ENCODE data around the gene LIN7C. TPM values are rescaled to one million over a fixed set of nuclear protein-coding genes. Genes with fewer than 3 reads are reported as not detected.

Gene LIN7C
- total and polyA plus RNA-seq, 2 of the 8 experiments (the other 6 are each of a cell fraction or from before 2014, with no cell fraction given), result 10.5 to 42.7 TPM

GRCh38 chr11:27471589-27472397 lies 34.8 kb downstream of the LIN7C start:
- Histone ChIP-seq H2AFZ (ENCODE audit: low read length) (no peak overlapping the region), H3K4me2 (ENCODE audit: insufficient read depth in 1 of 2, low read depth in 2 of 2, low read length in 2 of 2) (peak overlapping the region; percentile 82 to 95), H3K23me2 (ENCODE audit: low read depth, low read length) (peaks cover 12% of the 10 kb centered on the region; the same call in 1 of the 2 replicates), H3K79me2 (ENCODE audit: control insufficient read depth in 1 of 2, insufficient read depth in 2 of 2, low read length in 2 of 2) (peaks cover 44 to 52% of the 10 kb centered on the region in 2 experiments), H3K4ac (replicated peaks; ENCODE audit: insufficient read length, low read depth, low read length) (peak overlapping the region; percentile 24), H3K18ac (ENCODE audit: extremely low read depth, low read length) (peak overlapping the region; percentile 96), H3K79me1 (ENCODE audit: low read depth, low read length) (peaks cover 5% of the 10 kb centered on the region; the same call in 1 of the 2 replicates), H2BK15ac (ENCODE audit: low read length) (no peak overlapping the region), H4K8ac (ENCODE audit: extremely low read depth, insufficient read depth, low read length) (peak overlapping the region; percentile 88), H3K56ac (replicated peaks; ENCODE audit: insufficient read length, low read depth, low read length) (peak overlapping the region; percentile 11), H3K27me3 (replicated peaks in 1 of 4; ENCODE audit: control insufficient read depth in 3 of 4, extremely low read depth in 1 of 4, insufficient read depth in 3 of 4, low read length in 3 of 4) (no peaks in the 10 kb centered on the region; a peak in 1 of 7 replicates), H3K23ac (ENCODE audit: insufficient read length) (no peak overlapping the region), H3K4me3 (ENCODE audit: extremely low read depth in 1 of 4, insufficient read depth in 2 of 4, low read depth in 3 of 4, low read length in 4 of 4) (peak overlapping the region; percentile 80 to 94 (median 86)), H4K20me1 (replicated peaks in 1 of 2; ENCODE audit: control insufficient read depth in 1 of 2, insufficient read depth in 2 of 2, low read length in 2 of 2) (peaks cover 13 to 14% of the 10 kb centered on the region in 2 experiments), H3K27ac (ENCODE audit: low read depth, low read length) (peak overlapping the region; percentile 84), H3K14ac (ENCODE audit: insufficient read length) (no peak overlapping the region), H4K91ac (replicated peaks; ENCODE audit: insufficient read length, low read length) (peak overlapping the region; percentile 8), H2BK5ac (ENCODE audit: low read depth, low read length) (peak overlapping the region; percentile 88), H2BK120ac (replicated peaks; ENCODE audit: low read depth, low read length) (no peak overlapping the region), H3K36me3 (ENCODE audit: control insufficient read depth in 2 of 4, insufficient read depth in 4 of 4, low read length in 3 of 4) (no peaks in the 10 kb centered on the region), H2BK12ac (ENCODE audit: low read depth, low read length) (peak overlapping the region; percentile 75; the same call in 1 of the 2 replicates), H3K9ac (replicated peaks in 1 of 4; ENCODE audit: extremely low read depth in 1 of 4, low read depth in 3 of 4, low read length in 3 of 4) (peak overlapping the region; percentile 78 to 97 (median 86)), H2BK20ac (ENCODE audit: low read length) (no peak overlapping the region), H2AK5ac (ENCODE audit: low read depth, low read length) (no peak overlapping the region), H3K4me1 (replicated peaks in 1 of 4; ENCODE audit: control insufficient read depth in 3 of 4, insufficient read depth in 4 of 4, low read length in 3 of 4) (peaks cover 0 to 14% (median 5%) of the 10 kb centered on the region in 4 experiments; a peak in 5 of 7 replicates), H3K9me3 (ENCODE audit: insufficient read depth in 2 of 2, low read depth in 1 of 2, low read length in 1 of 2) (no peaks in the 10 kb centered on the region), H4K5ac (ENCODE audit: insufficient read length, low read depth, low read length) (peak overlapping the region; percentile 26)
- 2% methylated on average over 33 of the region's 79 CpGs; no CpG with 5 or more reads in 1 of the 2 experiments for WGBS, 2 experiments (ENCODE audit: extremely low coverage in 1 of 2, insufficient coverage in 1 of 2, insufficient read length in 1 of 2, insufficient replicate concordance in 2 of 2, low coverage in 1 of 2, low lambda C conversion rate in 2 of 2, missing lambda C conversion rate in 1 of 2)
- FAIRE-seq (no peak), DNase-seq (ENCODE audit: low read depth in 1 of 2, low spot score in 2 of 2) (peak in 1 of 2 experiments; percentile 66)
- ChIA-PET POLR2A (ENCODE audit: partially characterized antibody) (interaction anchor here (0.8 to 2.0 kb wide), 9 partner anchors 9 to 109 kb away, joined by 3 to 19 read pairs (median 3); partner anchors contain the start of gene CCDC34), CTCF (ENCODE audit: partially characterized antibody) (interaction anchor here (0.7 to 4.7 kb wide), 3 partner anchors 13 to 260 kb away, joined by 3 to 36 read pairs (median 6); no protein-coding TSS in a partner anchor)
- TF ChIP-seq RFX5 (IDR thresholded peaks at IDR 0.05; ENCODE audit: borderline replicate concordance, low read depth, low read length) (no peak), RAD21 (IDR thresholded peaks at IDR 0.05 in 1 of 2, conservative IDR thresholded peaks at IDR 0.05 in 1 of 2; ENCODE audit: low read depth in 2 of 2, low read length in 2 of 2) (no peak), CHD1 (IDR thresholded peaks at IDR 0.05; ENCODE audit: low read depth, low read length) (no peak), MAFK (IDR thresholded peaks at IDR 0.05; ENCODE audit: low read depth, low read length) (no peak), TAF1 (IDR thresholded peaks at IDR 0.05; ENCODE audit: low read depth, low read length) (no peak), EZH2 (IDR thresholded peaks at IDR 0.05; ENCODE audit: low read depth, low read length, severe bottlenecking) (no peak), TBP (IDR thresholded peaks at IDR 0.05; ENCODE audit: low read depth, low read length) (no peak; the same call in 1 of the 2 replicates), GABPA (IDR thresholded peaks at IDR 0.05; ENCODE audit: borderline replicate concordance, insufficient read depth, low read length) (no peak), CEBPB (IDR thresholded peaks at IDR 0.05; ENCODE audit: low read depth, low read length) (no peak), POLR2A (IDR thresholded peaks at IDR 0.05; ENCODE audit: control extremely low read depth in 1 of 2, low read depth in 2 of 2, low read length in 2 of 2) (no peak; a peak in 1 of 3 replicates), POLR2AphosphoS5 (IDR thresholded peaks at IDR 0.05; ENCODE audit: low read depth, low read length) (no peak), KDM1A (IDR thresholded peaks at IDR 0.05; ENCODE audit: borderline replicate concordance, low read length) (no peak)
